ENCODE results near the gene PDCD11.
A peak's percentile ranks its signal among the peaks of the same experiment; 100 is the strongest.

PDCD11 gene

GRCh38 chr10:103367379-103367781 lies 29.0 kb upstream of the PDCD11 start:
- Histone ChIP-seq H3K36me3 (peaks cover 0 to 7% (median 0%) of the 10 kb centered on the region in 11 experiments; a peak in 4 of 22 replicates), H3K27ac (peak overlapping the region; percentile 63 to 93 (median 88); a peak in 21 of 22 replicates), H3K9ac (peak overlapping the region; percentile 85 to 95 (median 92)), H4K20me1 (peaks cover 0 to 17% (median 0%) of the 10 kb centered on the region in 11 experiments; a peak in 6 of 22 replicates), H3K4me3 (peak overlapping the region; percentile 75 to 99 (median 96)), H3K27me3 (no peaks in the 10 kb centered on the region), H3K4me1 (peaks cover 13 to 28% (median 25%) of the 10 kb centered on the region in 10 experiments), H3K4me2 (peak overlapping the region; percentile 51 to 92 (median 83)), H3K9me3 (replicated peaks in 1 of 11) (no peaks in the 10 kb centered on the region)
- no peak for TF ChIP-seq Cebpa-rat (IDR thresholded peaks at IDR 0.05)

- H3K27ac ChIP-seq = peak within 1 kb of the TSS; percentile 63 to 93 (median 88); a peak in 21 of 22 replicates
These were observed 28.5 kb upstream of the PDCD11 start, which contains the start of gene TAF5 for GRCh38 chr10:103367782-103368518. Gene TAF5, plus strand, starts transcription at chr10:103367976. Its CDS starts 14 bp downstream, at chr10:103367990.

GRCh38 chr10:103373544-103373943 lies 22.9 kb upstream of the PDCD11 start:
- no peak overlapping the region for H3K9ac ChIP-seq
- no peak for TF ChIP-seq Cebpa-rat (IDR thresholded peaks at IDR 0.05)
- H4K20me1 ChIP-seq = peaks cover 0 to 23% (median 0%) of the 10 kb centered on the region in 11 experiments; a peak in 5 of 22 replicates
- no peak overlapping the region for H3K4me2 ChIP-seq
- H3K27ac ChIP-seq = no peak overlapping the region
- H3K4me1 ChIP-seq = peaks cover 12 to 23% (median 20%) of the 10 kb centered on the region in 10 experiments
- H3K27me3 ChIP-seq = no peaks in the 10 kb centered on the region
- H3K9me3 ChIP-seq (replicated peaks in 1 of 11) = no peaks in the 10 kb centered on the region
- no peak overlapping the region for H3K4me3 ChIP-seq
- peaks cover 48 to 62% (median 53%) of the 10 kb centered on the region in 11 experiments for H3K36me3 ChIP-seq

More at GRCh38 chr10:103367782-103368518, 28.5 kb upstream of the PDCD11 start, which contains the start of gene TAF5:
- peaks cover 0 to 17% (median 0%) of the 10 kb centered on the region in 11 experiments; a peak in 6 of 22 replicates for H4K20me1 ChIP-seq
- peak within 1 kb of the TSS; percentile 85 to 95 (median 92) for H3K9ac ChIP-seq
- TF ChIP-seq Cebpa-rat (IDR thresholded peaks at IDR 0.05) = 0 out of 22 replicates have a peak, but pooled peaks of 1 of the 11 experiments have one; percentile 33
- no peaks in the 10 kb centered on the region for H3K27me3 ChIP-seq
- H3K9me3 ChIP-seq (replicated peaks in 1 of 11) = no peaks in the 10 kb centered on the region
- peaks cover 13 to 28% (median 25%) of the 10 kb centered on the region in 10 experiments for H3K4me1 ChIP-seq
- H3K36me3 ChIP-seq = peaks cover under 1 to 12% (median 3%) of the 10 kb centered on the region in 11 experiments; a peak in 17 of 22 replicates
- H3K4me3 ChIP-seq = peak within 1 kb of the TSS; percentile 75 to 99 (median 96)
- H3K4me2 ChIP-seq = peak within 1 kb of the TSS; percentile 68 to 94 (median 88)

GRCh38 chr10:103374263-103374662 lies 22.2 kb upstream of the PDCD11 start:
- Histone ChIP-seq H3K4me1 (peaks cover 7 to 18% (median 15%) of the 10 kb centered on the region in 10 experiments), H3K27me3 (no peaks in the 10 kb centered on the region), H3K4me3 (no peak overlapping the region), H3K27ac (no peak overlapping the region), H3K4me2 (no peak overlapping the region), H4K20me1 (peaks cover 0 to 17% (median 0%) of the 10 kb centered on the region in 11 experiments; a peak in 5 of 22 replicates), H3K9me3 (replicated peaks in 1 of 11) (no peaks in the 10 kb centered on the region), H3K36me3 (peaks cover 55 to 70% (median 60%) of the 10 kb centered on the region in 11 experiments), H3K9ac (no peak overlapping the region)
- no peak for TF ChIP-seq Cebpa-rat (IDR thresholded peaks at IDR 0.05)

GRCh38 chr10:103382769-103383168 lies 13.7 kb upstream of the PDCD11 start:
- Histone ChIP-seq H3K9me3 (replicated peaks in 1 of 11) (no peaks in the 10 kb centered on the region), H3K4me1 (no peaks in the 10 kb centered on the region)
- TF ChIP-seq Cebpa-rat (IDR thresholded peaks at IDR 0.05) = no peak

GRCh38 chr10:103394180-103394579 lies 2.2 kb upstream of the PDCD11 start:
- Histone ChIP-seq H3K9ac (no peak overlapping the region; a peak in 1 of 22 replicates), H4K20me1 (peaks cover 5 to 51% (median 33%) of the 10 kb centered on the region in 11 experiments; a peak in 17 of 22 replicates), H3K4me3 (no peak overlapping the region), H3K4me1 (peaks cover 36 to 51% (median 43%) of the 10 kb centered on the region in 10 experiments), H3K9me3 (replicated peaks in 1 of 11) (no peaks in the 10 kb centered on the region), H3K27ac (no peak overlapping the region), H3K36me3 (peaks cover 55 to 79% (median 62%) of the 10 kb centered on the region in 11 experiments), H3K4me2 (peak overlapping the region; percentile 28 to 98 (median 90); a peak in 18 of 22 replicates), H3K27me3 (no peaks in the 10 kb centered on the region)
- no peak for TF ChIP-seq Cebpa-rat (IDR thresholded peaks at IDR 0.05)

More at GRCh38 chr10:103382769-103383168, 13.7 kb upstream of the PDCD11 start:
- Histone ChIP-seq H3K4me2 (no peak overlapping the region), H4K20me1 (peaks cover 0 to 1% (median 0%) of the 10 kb centered on the region in 11 experiments; a peak in 3 of 22 replicates), H3K27me3 (no peaks in the 10 kb centered on the region), H3K4me3 (no peak overlapping the region), H3K9ac (no peak overlapping the region), H3K27ac (no peak overlapping the region), H3K36me3 (peaks cover 78 to 100% (median 96%) of the 10 kb centered on the region in 11 experiments)

- peak overlapping the region; percentile 83 to 93 (median 89) for H3K9ac ChIP-seq
- peaks cover 38 to 62% (median 47%) of the 10 kb centered on the region in 10 experiments for H3K4me1 ChIP-seq
- no peaks in the 10 kb centered on the region for H3K27me3 ChIP-seq
- H4K20me1 ChIP-seq = peaks cover 5 to 48% (median 37%) of the 10 kb centered on the region in 11 experiments; a peak in 17 of 22 replicates
- H3K9me3 ChIP-seq (replicated peaks in 1 of 11) = no peaks in the 10 kb centered on the region
- peaks cover 55 to 79% (median 62%) of the 10 kb centered on the region in 11 experiments for H3K36me3 ChIP-seq
- peak overlapping the region; percentile 79 to 99 (median 90) for H3K4me3 ChIP-seq
- TF ChIP-seq Cebpa-rat (IDR thresholded peaks at IDR 0.05) = no peak
- peak overlapping the region; percentile 70 to 92 (median 87) for H3K27ac ChIP-seq
- peak overlapping the region; percentile 89 to 98 (median 95) for H3K4me2 ChIP-seq
These were observed 716 bp upstream of the PDCD11 start for GRCh38 chr10:103395754-103396066.

GRCh38 chr10:103396789-103397087 lies 312 bp downstream of the PDCD11 start:
- no peak for TF ChIP-seq Cebpa-rat (IDR thresholded peaks at IDR 0.05)
- Histone ChIP-seq H3K27ac (peak overlapping the region; percentile 43 to 92 (median 87); a peak in 21 of 22 replicates), H3K4me2 (peak overlapping the region; percentile 84 to 95 (median 92)), H3K36me3 (peaks cover 55 to 79% (median 62%) of the 10 kb centered on the region in 11 experiments), H3K9me3 (replicated peaks in 1 of 11) (no peaks in the 10 kb centered on the region), H3K9ac (peak overlapping the region; percentile 83 to 93 (median 89)), H3K27me3 (no peaks in the 10 kb centered on the region), H3K4me1 (peaks cover 38 to 62% (median 47%) of the 10 kb centered on the region in 10 experiments), H3K4me3 (peak overlapping the region; percentile 79 to 99 (median 90)), H4K20me1 (peaks cover 5 to 44% (median 29%) of the 10 kb centered on the region in 11 experiments; a peak in 16 of 22 replicates)
